Ishikawa (cell line): Measurements from ENCODE around the gene KPNA1.

ENCODE experiments used
- CEBPB ChIP-seq: IDR thresholded peaks from 2 replicates; pipeline ENCODE4 v1.6.1; 2012
- CREB1 ChIP-seq: IDR thresholded peaks from 2 replicates; pipeline ENCODE4 v1.6.1; 2012; ENCODE audit warnings: low read depth
- EGR1 ChIP-seq: IDR thresholded peaks from 2 replicates; pipeline ENCODE4 v1.6.1; 2012
- EP300 ChIP-seq: IDR thresholded peaks from 2 replicates; pipeline ENCODE4 v1.6.1; 2012; ENCODE audit warnings: borderline replicate concordance
- FOXM1 ChIP-seq: IDR thresholded peaks from 2 replicates; pipeline ENCODE4 v1.6.1; 2012; ENCODE audit warnings: low read depth, borderline replicate concordance
- MAX ChIP-seq: IDR thresholded peaks from 2 replicates; pipeline ENCODE4 v1.6.1; 2012
- NFIC ChIP-seq: IDR thresholded peaks from 2 replicates; pipeline ENCODE4 v1.6.1; 2012
- RAD21 ChIP-seq: IDR thresholded peaks from 2 replicates; pipeline ENCODE4 v1.6.1; 2012; ENCODE audit warnings: low read depth
- TAF1 ChIP-seq: IDR thresholded peaks from 2 replicates; pipeline ENCODE4 v1.6.1; 2012; ENCODE audit warnings: low read depth, mild to moderate bottlenecking
- TCF12 ChIP-seq: IDR thresholded peaks from 2 replicates; pipeline ENCODE4 v1.6.1; 2012; ENCODE audit warnings: low read depth
- TEAD4 ChIP-seq: IDR thresholded peaks from 2 replicates; pipeline ENCODE4 v1.6.1; 2012
- YY1 ChIP-seq: IDR thresholded peaks from 2 replicates; pipeline ENCODE4 v1.6.1; 2012; ENCODE audit warnings: low read depth
- ZBTB7A ChIP-seq: IDR thresholded peaks from 2 replicates; pipeline ENCODE4 v1.6.1; 2012; ENCODE audit warnings: low read depth
- TF ChIP-seq, protein P1 (sequence below): IDR thresholded peaks from 2 replicates; pipeline ENCODE4 v1.6.1; 2012; ENCODE audit warnings: low read depth, mild to moderate bottlenecking
- TF ChIP-seq, protein P2 (sequence below): IDR thresholded peaks from 2 replicates; pipeline ENCODE4 v1.6.1; 2012

KPNA1 gene

DNA sequence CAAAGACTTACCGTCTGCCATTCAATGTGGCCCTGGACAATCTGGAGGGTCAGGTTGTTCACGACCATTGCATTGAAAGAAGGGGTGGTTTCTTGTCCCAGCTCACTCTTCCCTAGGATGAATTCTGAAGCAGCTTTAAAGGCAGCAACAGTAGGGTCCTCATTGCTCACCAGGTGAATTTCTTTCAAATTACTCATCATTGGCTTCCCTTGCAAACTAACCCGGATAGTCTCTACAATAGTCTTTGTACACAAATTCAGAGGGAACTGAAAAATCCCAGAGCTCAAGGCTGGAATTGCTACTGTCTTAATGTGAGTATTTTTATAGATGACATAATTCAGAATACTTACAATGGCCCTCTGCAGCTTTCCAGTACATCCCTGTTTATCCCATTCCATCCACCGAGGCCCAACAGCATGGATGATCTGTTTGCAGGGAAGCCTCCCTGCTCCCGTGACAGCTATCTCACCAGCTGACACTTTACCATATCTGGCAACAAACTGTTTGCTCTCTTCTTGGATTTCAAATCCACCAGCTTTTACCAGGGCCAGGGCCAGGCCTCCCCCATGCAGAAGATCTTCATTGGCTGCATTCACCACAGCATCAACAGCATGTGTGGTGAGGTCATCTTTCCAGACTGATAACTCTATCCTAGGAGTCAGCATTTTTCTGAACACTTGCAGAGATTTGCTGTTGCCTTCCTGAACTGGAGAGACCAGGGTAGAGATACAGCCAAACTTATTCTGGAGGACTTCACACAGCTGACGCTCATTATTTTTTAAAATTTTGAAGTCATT is 40.7 kb upstream of the KPNA1 start:
- TF ChIP-seq RAD21 (no peak), TCF12 (no peak), MAX (no peak), TEAD4 (no peak), NFIC (no peak), EP300 (no peak), CREB1 (no peak), YY1 (no peak), EGR1 (no peak), CEBPB (no peak), FOXM1 (no peak)
- TF ChIP-seq, protein P1, sequence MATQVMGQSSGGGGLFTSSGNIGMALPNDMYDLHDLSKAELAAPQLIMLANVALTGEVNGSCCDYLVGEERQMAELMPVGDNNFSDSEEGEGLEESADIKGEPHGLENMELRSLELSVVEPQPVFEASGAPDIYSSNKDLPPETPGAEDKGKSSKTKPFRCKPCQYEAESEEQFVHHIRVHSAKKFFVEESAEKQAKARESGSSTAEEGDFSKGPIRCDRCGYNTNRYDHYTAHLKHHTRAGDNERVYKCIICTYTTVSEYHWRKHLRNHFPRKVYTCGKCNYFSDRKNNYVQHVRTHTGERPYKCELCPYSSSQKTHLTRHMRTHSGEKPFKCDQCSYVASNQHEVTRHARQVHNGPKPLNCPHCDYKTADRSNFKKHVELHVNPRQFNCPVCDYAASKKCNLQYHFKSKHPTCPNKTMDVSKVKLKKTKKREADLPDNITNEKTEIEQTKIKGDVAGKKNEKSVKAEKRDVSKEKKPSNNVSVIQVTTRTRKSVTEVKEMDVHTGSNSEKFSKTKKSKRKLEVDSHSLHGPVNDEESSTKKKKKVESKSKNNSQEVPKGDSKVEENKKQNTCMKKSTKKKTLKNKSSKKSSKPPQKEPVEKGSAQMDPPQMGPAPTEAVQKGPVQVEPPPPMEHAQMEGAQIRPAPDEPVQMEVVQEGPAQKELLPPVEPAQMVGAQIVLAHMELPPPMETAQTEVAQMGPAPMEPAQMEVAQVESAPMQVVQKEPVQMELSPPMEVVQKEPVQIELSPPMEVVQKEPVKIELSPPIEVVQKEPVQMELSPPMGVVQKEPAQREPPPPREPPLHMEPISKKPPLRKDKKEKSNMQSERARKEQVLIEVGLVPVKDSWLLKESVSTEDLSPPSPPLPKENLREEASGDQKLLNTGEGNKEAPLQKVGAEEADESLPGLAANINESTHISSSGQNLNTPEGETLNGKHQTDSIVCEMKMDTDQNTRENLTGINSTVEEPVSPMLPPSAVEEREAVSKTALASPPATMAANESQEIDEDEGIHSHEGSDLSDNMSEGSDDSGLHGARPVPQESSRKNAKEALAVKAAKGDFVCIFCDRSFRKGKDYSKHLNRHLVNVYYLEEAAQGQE, result no peak
- TF ChIP-seq, protein P2, sequence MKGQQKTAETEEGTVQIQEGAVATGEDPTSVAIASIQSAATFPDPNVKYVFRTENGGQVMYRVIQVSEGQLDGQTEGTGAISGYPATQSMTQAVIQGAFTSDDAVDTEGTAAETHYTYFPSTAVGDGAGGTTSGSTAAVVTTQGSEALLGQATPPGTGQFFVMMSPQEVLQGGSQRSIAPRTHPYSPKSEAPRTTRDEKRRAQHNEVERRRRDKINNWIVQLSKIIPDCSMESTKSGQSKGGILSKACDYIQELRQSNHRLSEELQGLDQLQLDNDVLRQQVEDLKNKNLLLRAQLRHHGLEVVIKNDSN, result no peak

GRCh38 chr3:122553171-122553570 is 38.4 kb upstream of the KPNA1 start:
- TF ChIP-seq YY1, result no peak
- TF ChIP-seq NFIC, result no peak
- no peak for TF ChIP-seq MAX
- no peak for TF ChIP-seq CREB1
- no peak for TF ChIP-seq ZBTB7A
- TF ChIP-seq TEAD4, result no peak
- no peak for TF ChIP-seq EP300
- no peak for TF ChIP-seq FOXM1
- TF ChIP-seq, protein P1, result no peak
- no peak for TF ChIP-seq TAF1
- TF ChIP-seq, protein P2, result no peak

DNA sequence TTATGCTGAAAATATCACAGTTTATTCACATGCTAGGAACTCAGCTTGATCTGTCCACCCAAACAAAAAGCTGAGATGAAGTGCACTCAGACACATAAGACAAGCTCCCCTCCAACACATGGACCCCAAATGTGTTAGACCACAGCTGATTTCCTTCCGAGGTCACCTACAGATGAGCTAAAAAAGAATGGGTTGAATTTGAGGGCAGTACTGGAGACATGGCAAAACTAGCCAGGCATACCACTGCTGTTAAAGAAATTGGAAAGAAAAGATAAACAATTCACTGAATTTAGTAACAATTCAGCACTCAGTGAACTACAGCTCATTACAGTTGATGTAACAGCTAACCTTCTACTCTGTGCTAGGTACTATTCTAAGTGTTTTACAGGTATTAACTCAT is 33.9 kb upstream of the KPNA1 start:
- TF ChIP-seq TCF12, result no peak
- no peak for TF ChIP-seq NFIC
- TF ChIP-seq MAX, result no peak
- no peak for TF ChIP-seq RAD21
- TF ChIP-seq, protein P1, result no peak
- no peak for TF ChIP-seq TAF1
- TF ChIP-seq, protein P2, result no peak
- TF ChIP-seq FOXM1, result no peak
- TF ChIP-seq TEAD4, result no peak
- TF ChIP-seq EGR1, result no peak
- TF ChIP-seq ZBTB7A, result no peak
- no peak for TF ChIP-seq CREB1

- TF ChIP-seq CEBPB (no peak), TCF12 (no peak), EP300 (no peak), EGR1 (no peak), NFIC (no peak), ZBTB7A (no peak), YY1 (no peak), TAF1 (no peak), TEAD4 (no peak)
These were observed 33.3 kb upstream of the KPNA1 start for GRCh38 chr3:122548076-122548475.
